ENCODE data around the gene CTU2.

DNA sequence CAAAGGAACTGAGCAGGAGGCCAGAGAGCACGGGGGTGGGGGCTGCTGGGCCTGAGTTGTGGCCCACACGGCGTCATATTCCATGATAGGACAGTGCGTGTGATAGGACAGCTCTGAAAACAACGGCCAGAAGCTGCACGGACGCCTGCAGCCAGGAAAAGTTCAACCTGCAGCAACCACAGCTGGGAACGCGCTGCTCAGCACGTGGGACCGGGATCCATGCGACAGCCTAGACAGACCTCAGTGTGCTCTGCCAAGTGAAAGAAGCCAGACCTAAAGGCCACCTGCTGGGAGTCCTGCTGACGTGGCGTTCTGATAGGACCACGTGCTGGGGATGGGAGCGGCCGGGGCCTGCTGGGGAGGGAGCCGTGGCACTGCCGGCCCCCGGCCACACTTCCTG lies 21.6 kb downstream of the CTU2 start:
- TF ChIP-seq CTCF (IDR thresholded peaks at IDR 0.05) (no peak), POLR2A (IDR thresholded peaks at IDR 0.05) (no peak)

Data from thyroid gland (tissue), 4 donors.